Glutamatergic neuron (in vitro differentiated cells): ENCODE data around the gene ZBTB12. TPM values are rescaled to one million over a fixed set of nuclear protein-coding genes. Genes with fewer than 3 reads are reported as not detected.

Source experiments
- DNase-seq: peaks from one replicate; pipeline ENCODE4 v3.0.0; 2022
- H3K27ac Mint-ChIP-seq: one replicate; pipeline ENCODE4 v1.8.0; 2020; ENCODE audit warnings: mild to moderate bottlenecking, mixed read lengths, inconsistent platforms; ENCODE audit not compliant: unreplicated experiment
- H3K27me3 Mint-ChIP-seq: one replicate; pipeline ENCODE4 v1.8.0; 2020; ENCODE audit warnings: mild to moderate bottlenecking, moderate library complexity, mixed read lengths, inconsistent platforms; ENCODE audit not compliant: unreplicated experiment
- H3K36me3 Mint-ChIP-seq: one replicate; pipeline ENCODE4 v1.8.0; 2020; ENCODE audit warnings: mild to moderate bottlenecking, mixed read lengths, inconsistent platforms; ENCODE audit not compliant: unreplicated experiment
- H3K4me1 Mint-ChIP-seq: one replicate; pipeline ENCODE4 v1.8.0; 2020; ENCODE audit warnings: mild to moderate bottlenecking, low read depth, mixed read lengths, inconsistent platforms; ENCODE audit not compliant: unreplicated experiment
- H3K4me3 Mint-ChIP-seq: one replicate; pipeline ENCODE4 v1.8.0; 2020; ENCODE audit warnings: mild to moderate bottlenecking, mixed read lengths, inconsistent platforms; ENCODE audit not compliant: unreplicated experiment
- H3K9me3 Mint-ChIP-seq: one replicate; pipeline ENCODE4 v1.8.0; 2020; ENCODE audit warnings: mild to moderate bottlenecking, moderate library complexity, mixed read lengths, inconsistent platforms; ENCODE audit not compliant: unreplicated experiment
- total RNA-seq: library from RNA; stranded (reverse); fragmentation: NEBNext Ultra II Directional; extraction: Animal tissue kit (Norgen Biotek cat#: 25700); gene quantifications from one replicate; pipeline ENCODE4 v1.2.1, GENCODE V29; 2021; ENCODE audit not compliant: unreplicated experiment
- TF ChIP-seq, protein P1 (sequence below): fragments of 200-600 bp; sonication (generic); IDR thresholded peaks from one replicate; pipeline ENCODE4 v1.5.0; 2021; ENCODE audit not compliant: partially characterized antibody, unreplicated experiment

The ZBTB12 gene
- total RNA-seq, 1 donor from 2014 or later, result 16.2 TPM

DNA sequence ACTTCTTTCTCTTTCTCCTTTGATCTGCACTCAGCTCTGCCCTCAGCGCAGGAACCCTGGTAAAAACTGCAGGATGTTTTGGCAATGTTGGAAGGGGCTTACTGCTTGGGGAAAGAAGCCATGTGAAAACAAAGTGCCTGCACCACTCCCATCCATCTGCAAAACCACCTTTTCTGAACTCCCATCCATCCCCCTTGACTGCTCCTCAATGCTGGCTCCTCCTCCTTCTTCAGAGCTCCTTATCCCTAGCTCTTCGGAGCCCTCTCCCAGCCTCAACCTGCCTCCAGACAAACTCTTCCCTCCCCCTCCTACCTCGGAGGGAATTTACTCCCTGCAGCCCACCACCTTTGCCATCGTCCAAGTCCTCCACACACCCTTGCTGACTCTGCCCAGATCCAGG, 4.2 kb upstream of the ZBTB12 start:
- Mint-ChIP-seq H3K4me3 (peak overlapping the region; percentile 28), H3K27ac (peak overlapping the region; percentile 46), H3K36me3 (no peaks in the 10 kb centered on the region), H3K4me1 (peaks cover 3% of the 10 kb centered on the region), H3K9me3 (peaks cover 9% of the 10 kb centered on the region), H3K27me3 (peaks cover 10% of the 10 kb centered on the region)
- no peak for DNase-seq
- TF ChIP-seq, protein P1, sequence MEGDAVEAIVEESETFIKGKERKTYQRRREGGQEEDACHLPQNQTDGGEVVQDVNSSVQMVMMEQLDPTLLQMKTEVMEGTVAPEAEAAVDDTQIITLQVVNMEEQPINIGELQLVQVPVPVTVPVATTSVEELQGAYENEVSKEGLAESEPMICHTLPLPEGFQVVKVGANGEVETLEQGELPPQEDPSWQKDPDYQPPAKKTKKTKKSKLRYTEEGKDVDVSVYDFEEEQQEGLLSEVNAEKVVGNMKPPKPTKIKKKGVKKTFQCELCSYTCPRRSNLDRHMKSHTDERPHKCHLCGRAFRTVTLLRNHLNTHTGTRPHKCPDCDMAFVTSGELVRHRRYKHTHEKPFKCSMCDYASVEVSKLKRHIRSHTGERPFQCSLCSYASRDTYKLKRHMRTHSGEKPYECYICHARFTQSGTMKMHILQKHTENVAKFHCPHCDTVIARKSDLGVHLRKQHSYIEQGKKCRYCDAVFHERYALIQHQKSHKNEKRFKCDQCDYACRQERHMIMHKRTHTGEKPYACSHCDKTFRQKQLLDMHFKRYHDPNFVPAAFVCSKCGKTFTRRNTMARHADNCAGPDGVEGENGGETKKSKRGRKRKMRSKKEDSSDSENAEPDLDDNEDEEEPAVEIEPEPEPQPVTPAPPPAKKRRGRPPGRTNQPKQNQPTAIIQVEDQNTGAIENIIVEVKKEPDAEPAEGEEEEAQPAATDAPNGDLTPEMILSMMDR, result no peak

DNA sequence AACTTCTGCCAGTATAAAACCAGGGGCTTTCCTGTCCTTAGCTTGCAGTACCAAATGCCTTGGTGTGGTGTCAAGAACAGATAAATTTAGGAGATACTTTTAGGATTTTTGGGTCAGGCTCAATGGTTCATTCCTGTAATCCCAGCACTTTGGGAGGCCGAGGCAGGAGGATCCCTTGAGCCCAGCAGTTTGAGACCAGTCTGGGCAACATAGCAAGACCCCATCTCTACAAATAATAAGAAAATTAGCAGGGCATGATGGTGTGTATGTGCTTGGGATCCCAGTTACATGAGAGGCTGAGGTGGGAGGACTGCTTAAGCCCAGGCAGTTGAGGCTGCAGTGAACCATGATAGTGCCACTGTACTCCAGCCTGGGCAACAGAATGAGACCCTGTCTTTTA, 3.2 kb upstream of the ZBTB12 start:
- peaks cover 9% of the 10 kb centered on the region for H3K9me3 Mint-ChIP-seq
- no peak overlapping the region for H3K27ac Mint-ChIP-seq
- no peaks in the 10 kb centered on the region for H3K36me3 Mint-ChIP-seq
- peaks cover 10% of the 10 kb centered on the region for H3K27me3 Mint-ChIP-seq
- no peak overlapping the region for H3K4me3 Mint-ChIP-seq
- TF ChIP-seq, protein P1, result no peak
- H3K4me1 Mint-ChIP-seq, result peaks cover 3% of the 10 kb centered on the region
- DNase-seq, result no peak

DNA sequence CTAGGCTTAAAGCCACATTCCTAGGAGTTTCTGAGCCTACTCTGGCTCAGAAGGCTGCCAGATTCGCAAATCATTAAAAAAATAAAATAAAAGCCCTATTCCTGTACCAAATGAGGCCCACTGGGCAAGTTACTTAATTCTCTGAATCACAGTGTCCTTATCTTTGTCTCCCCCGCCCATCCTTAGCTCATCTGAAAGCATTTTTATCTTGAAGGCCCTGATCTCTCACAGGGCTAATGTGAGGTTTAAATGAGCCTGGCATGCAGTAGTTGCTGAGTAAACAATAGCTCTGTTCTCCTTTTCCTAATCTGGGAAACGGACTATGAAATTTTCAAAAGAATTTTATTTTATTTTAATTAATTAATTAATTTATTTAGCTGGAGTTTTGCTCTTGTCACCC, 2.1 kb upstream of the ZBTB12 start:
- peaks cover 10% of the 10 kb centered on the region for H3K27me3 Mint-ChIP-seq
- no peaks in the 10 kb centered on the region for H3K36me3 Mint-ChIP-seq
- peaks cover 9% of the 10 kb centered on the region for H3K9me3 Mint-ChIP-seq
- no peak overlapping the region for H3K27ac Mint-ChIP-seq
- H3K4me3 Mint-ChIP-seq, result no peak overlapping the region
- TF ChIP-seq, protein P1, result no peak
- no peak for DNase-seq
- H3K4me1 Mint-ChIP-seq, result peaks cover 3% of the 10 kb centered on the region

DNA sequence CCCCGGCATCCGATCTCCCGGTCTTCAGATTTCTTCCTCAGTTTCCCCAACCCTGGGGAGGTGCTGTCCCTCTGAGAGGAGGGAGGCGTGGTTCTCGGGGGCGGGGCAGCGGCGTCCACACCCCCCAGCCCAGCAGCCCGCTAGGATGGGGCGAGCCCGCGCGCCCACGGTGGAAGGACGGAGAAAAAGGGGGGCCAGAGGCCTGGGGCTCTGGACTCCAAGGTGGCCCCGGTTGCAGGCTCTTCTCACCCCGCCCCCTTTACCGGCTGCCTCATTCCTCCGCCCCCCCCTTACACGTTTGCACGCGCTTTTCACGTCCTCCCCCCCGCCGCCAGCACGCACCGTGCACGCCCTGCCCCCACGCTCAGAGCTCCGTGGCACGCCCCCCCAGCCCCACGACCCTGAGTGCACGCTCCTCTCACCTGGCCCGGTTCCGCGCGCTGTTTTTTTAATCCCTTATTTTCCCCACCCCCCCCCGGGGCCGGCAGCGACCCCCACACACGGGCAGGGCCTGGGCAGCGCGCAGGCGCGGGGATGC, 402 bp downstream of the ZBTB12 start:
- TF ChIP-seq, protein P1, result no peak
- Mint-ChIP-seq H3K9me3 (peaks cover 13% of the 10 kb centered on the region), H3K36me3 (no peaks in the 10 kb centered on the region), H3K4me1 (peaks cover 3% of the 10 kb centered on the region), H3K27ac (no peak overlapping the region), H3K4me3 (peak overlapping the region; percentile 68), H3K27me3 (peaks cover 15% of the 10 kb centered on the region)
- DNase-seq, result no peak

DNA sequence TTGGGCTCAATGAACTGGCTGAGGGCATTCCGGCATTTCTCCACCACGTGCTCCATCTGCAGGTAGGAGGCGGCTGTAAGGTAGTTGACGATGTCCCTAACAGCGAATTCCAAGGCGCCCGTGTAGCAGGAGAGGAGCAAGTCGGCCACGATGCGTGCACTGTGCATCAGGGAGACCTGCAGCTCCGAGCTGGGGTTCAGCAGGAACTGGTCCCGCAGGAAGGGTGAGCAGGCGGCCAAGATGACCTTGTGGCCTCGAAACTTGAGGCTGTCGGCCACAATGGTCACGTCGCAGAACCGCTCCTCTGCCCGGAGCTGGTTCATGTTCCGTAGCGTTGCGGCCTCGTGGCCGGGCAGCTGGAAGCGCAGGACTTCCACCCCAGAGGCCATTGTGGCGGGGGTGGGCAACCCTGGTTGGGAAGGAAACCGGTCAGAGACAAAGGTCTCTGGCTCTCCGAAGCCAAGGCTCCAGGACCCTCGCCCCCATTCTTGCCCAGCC, 920 bp downstream of the ZBTB12 start:
- H3K9me3 Mint-ChIP-seq, result peaks cover 11% of the 10 kb centered on the region
- no peak for DNase-seq

More for the DNA sequence above, 920 bp downstream of the ZBTB12 start:
- TF ChIP-seq, protein P1, result no peak
- H3K36me3 Mint-ChIP-seq, result no peaks in the 10 kb centered on the region
- no peak overlapping the region for H3K27ac Mint-ChIP-seq
- peaks cover 3% of the 10 kb centered on the region for H3K4me1 Mint-ChIP-seq
- peak overlapping the region; percentile 68 for H3K4me3 Mint-ChIP-seq
- H3K27me3 Mint-ChIP-seq, result peaks cover 10% of the 10 kb centered on the region
